Stimulated activated CD8-positive, alpha-beta memory T cell treated with anti-CD3 and anti-CD28 coated beads, Interleukin-7, amount 100 ng/mL, for 4 hours (primary cell): ENCODE results near the gene SLC25A24.
"Not testable (repeated sequence)": the region's sequence is repeated elsewhere in the genome, so short reads cannot be mapped to it uniquely, and the experiment has no call there.

Experiments used
- DNase-seq, 2 donors: peaks; one replicate each; pipeline ENCODE4 v3.0.0-alpha.2; 2020; ENCODE audit warnings: low read depth in 2 of 2

SLC25A24 gene

DNA sequence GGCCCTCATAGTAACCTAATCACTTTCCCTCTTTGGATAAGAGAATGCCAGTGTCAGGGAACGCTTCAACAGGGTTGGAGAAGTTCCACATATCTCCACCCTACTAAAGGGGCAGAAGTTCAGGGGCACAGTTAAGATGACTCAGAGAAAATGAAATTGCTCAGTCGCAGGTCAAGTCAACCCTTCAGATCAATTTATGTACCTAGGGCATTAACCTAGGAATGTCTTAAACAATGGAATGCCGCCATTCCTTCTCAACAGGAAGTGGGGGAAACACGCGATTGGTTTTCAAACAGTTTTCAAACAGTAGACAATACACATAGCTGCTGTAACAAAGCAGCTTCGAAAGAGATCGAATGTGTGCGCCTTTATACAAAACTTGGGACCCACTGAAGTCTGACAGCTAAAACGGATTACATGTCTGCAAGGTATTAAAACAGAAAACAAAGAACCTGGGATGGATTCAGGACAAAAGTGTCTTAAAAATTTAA lies 897 bp downstream of the SLC25A24 start:
- no peak for DNase-seq

DNA sequence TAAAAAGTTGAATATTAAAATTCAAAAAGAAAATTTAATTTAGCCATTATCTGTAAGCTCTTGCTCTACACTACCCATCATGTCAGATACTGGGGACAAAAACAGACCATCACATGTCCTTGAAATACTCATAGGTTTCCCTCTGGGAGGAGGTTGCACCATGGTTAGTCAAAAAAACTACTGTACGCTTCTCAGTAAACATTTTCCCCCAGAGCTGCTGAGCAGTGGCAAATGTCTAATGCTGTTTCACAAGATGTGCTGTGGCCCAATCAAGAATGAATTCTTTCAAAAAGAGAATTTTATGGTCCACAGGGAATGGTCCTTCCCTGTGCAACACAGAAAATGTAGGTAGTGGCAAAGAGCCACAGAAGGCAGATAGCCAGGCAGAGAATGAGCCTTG lies 6.1 kb downstream of the SLC25A24 start:
- DNase-seq = no peak

DNA sequence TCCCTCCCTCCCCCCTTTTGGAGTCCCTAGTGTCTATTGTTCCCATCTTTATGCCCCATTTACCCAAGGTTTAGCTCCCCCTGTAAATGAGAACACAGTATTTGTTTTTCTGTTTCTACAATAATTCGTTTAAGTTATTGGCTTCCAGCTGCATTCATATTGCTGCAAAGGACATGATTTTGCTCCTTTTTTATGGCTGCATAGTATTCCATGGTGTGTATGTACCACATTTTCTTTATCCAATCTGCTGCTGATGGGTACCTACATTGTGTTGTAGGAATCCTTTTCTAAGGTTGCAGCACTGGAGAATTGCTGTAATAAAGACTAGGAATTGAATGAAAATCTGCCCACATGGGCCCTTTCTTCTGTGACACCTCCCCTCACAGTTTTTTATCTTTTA lies 6.8 kb downstream of the SLC25A24 start:
- no peak for DNase-seq

DNA sequence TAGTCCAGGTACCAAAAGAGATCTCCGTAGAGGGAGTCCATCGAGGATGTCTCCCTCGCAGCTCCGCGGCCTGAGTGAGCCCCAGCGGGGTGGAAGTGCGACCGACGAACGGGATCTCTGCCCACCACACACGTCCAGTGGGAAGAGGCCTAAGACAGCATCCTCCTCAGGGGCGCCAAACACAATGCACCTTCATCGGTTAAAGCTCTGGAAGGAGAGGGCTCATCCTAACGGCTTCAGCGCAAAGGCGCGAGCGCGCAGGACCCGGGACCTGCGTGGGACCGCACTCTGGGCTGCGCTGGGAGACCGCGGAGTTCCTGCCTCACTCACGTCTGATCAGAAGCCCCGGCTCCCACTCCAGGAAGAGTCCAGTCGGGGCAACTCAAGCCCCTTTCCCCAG lies 7.6 kb downstream of the SLC25A24 start:
- DNase-seq = no peak

DNA sequence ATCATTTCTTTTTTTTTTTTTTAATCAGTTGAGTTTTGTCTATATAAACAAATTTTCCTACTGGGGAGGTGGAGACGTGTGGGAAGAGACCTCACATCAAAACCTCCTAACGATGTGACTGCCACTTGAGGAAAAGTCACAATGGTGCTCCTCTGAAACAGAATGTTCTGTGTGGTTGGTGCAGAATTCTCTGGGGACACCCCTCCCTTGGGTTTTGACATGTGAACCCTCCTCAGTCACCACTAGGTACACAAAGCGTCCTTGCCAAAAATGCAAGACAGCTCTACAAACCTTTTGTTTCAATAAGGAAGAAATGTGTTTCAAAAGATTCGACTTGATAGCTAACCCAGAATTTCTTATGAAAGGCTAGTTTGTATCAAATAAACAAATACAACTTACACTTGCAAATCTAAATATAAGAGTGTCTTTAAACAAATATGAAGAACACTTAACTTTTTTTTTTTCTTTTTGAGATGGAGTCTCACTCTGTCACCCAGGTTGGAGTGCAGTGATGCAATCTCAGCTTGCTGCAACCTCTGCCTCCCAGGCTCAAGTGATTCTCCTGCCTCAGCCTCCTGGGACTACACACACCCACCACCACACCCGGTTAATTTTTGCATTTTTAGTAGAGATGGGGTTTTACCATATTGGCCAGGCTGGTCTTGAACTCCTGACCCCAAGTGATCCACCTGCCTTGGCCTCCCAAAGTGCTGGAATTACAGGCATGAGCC lies 9.3 kb downstream of the SLC25A24 start:
- DNase-seq = no peak

DNA sequence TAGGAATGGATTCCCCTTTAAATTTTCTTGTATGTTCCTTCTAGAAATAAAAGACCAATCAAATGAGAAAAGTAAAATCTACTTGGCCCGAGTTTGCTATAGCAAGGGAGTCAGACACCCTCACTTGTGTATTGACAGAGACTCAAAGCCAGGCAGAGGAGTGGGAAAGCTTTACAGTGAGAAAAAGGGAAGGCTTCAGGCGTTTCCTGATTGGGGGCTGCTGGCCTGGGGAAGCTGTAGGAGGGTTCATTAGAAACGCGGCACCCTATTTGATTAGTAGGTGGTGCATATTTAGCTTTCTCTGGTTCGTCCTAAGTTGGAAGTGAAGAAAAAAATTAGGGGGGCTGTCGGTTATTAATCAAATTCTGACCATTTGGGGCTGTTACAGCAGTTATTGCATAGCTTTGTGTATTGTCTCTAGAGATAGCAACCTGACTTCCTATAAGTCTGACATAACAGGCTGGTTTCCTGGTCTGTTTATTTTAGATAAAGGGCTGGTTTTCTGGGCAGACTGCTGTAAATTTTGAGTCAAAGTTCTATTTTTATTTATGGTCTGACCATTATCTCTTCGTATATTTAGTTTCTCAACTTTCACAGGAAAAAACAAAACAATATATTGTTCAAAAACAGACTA lies 10.0 kb downstream of the SLC25A24 start:
- DNase-seq = no peak

DNA sequence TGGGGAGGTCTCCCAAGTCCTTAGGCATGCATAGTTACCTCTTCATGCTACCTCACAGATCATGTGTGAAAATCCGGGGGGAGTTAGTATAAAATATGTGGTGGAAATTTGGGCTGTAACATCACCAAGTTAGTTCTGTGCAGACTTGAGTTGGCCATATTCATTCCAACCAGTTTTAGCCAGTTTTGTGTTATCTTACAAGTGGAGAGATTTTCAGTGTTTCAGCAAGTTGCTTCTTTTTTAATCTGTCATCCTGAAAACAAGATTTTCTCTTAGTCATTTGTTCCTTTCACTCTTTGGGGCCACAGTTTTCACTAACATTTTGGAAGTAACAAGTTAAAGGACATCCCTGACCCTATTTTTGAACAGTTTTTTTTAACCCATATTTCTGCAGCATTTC lies 11.3 kb downstream of the SLC25A24 start:
- DNase-seq = no peak

DNA sequence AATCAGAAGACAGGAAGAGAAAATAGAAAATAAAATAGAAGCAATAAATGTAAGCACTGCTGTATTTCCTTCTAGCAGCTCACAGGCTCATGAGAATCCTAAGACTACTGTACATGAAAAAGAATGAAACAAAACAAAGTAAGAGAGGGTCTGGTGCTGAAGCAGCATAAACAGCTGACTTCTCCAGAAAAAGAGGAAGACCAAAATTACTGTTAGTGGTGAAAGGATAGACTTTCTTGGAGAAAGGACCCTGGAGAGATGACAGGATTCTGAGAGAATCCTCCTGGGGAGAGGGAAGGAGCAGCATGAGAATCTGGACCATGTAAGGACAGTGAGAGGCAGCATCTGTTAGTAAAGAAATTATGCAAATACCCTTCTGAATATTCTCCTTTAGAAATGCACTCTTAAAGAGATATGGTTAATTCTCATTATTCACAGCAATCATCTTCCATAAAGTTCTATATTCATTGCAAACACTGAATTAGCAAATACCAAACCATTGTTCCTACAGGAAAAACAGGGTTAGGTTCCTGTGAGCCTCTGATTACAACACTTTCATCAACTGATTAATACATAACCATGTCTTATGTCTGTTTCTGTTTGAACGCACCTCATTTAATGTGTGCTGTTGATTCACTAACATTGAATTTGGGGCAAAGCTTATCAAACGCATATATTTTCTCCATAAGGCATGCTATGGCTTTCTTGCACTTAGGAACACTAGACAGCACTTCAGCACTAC lies 17.0 kb downstream of the SLC25A24 start:
- no peak for DNase-seq

DNA sequence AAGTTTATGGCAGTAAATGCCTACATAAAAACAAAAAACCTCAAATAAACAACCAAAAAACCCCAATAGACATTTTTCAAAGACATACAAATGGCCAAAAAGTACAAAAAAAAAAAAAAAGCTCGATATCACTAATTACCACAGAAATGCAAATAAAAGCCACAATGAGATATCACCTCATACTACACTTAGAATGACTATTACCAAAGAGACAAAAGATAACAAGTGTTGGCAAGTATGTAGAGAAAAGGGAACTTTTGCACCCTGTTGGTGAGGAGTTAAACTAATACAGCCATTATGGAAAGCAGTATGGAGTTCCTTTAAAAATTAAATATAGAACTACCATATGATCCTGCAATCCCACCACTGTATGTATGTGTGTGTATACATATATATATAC lies 21.1 kb downstream of the SLC25A24 start:
- DNase-seq = no peak

DNA sequence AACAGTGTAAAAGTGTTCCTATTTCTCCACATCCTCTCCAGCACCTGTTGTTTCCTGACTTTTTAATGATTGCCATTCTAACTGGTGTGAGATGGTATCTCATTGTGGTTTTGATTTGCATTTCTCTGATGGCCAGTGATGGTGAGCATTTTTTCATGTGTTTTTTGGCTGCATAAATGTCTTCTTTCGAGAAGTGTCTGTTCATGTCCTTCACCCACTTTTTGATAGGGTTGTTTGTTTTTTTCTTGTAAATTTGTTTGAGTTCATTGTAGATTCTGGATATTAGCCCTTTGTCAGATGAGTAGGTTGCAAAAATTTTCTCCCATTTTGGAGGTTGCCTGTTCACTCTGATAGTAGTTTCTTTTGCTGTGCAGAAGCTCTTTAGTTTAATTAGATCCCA lies 37.7 kb downstream of the SLC25A24 start:
- DNase-seq = not testable (repeated sequence)

DNA sequence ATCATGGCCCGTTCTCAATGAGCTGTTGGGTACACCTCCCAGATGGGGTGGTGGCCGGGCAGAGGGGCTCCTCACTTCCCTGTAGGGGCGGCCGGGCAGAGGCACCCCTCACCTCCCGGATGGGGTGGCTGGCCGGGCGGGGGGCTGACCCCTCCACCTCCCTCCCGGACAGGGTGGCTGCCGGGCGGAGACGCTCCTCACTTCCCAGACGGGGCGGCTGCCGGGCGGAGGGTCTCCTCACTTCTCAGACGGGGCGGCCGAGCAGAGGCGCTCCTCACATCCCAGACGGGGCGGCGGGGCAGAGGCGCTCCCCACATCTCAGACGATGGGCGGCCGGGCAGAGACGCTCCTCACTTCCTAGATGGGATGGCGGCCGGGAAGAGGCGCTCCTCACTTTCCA lies 40.2 kb downstream of the SLC25A24 start:
- not testable (repeated sequence) for DNase-seq

DNA sequence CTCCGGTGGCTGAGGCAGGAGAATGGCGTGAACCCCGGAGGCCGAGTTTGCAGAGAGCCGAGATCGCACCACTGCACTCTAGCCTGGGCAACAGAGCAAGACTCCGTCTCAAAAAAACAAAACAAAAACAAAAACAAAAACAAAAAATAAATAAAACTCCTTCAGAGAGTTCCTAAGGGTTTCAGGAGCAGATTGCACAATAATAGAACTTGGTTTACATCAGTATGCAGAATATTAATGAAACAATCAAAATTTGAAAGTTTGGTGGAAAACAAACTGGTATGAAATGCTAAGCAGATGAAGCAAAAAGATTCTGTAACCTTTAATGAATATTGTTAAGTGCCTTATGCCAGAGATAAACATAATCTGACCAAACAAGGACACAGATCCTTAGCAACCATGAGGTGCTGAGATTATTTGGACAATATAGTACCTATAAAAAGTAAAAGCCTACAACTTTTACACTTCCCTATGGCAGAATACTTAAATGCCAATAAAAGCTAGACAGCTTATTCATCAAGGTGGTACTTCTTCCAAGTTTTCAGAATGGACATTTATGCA lies 41.2 kb downstream of the SLC25A24 start:
- no peak for DNase-seq

DNA sequence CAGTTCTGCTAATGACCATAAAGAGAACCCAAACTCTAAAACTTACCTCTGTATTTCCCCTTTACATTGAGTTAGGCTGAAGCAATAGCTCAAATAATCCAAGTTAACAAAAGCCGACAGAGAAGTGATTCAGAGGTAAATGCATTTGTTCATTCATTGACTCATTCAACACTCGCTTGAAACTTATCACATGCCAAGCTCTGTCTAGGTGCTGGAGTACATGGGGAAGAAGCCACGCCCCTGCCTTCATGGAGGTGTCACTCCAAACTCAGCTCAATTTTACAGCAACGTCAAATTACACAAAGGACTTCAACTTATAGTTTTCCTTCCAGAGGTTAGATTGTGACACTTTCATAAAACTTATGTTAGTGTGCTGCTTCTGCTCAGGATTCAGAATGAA lies 45.8 kb downstream of the SLC25A24 start:
- no peak for DNase-seq

DNA sequence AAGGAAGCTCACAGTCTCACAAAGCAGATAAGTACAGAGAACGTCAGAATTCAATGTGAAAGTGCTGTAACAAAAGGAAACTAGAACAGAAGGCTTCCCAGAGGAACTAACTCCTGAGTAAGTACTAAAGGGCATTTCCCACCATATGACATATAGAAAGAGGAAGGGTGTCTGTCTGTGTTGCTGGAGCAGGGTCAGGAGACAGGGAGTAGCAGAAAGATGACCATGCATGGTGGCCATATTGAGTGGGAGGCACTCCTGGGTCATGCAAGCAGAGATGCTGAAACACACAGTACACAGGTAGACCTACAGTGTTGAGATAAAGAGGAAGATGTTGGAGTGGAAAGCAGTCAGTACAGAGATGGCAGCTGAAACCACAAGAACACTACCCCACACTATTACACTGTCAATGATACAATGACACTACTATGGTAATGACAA lies 47.3 kb downstream of the SLC25A24 start:
- DNase-seq = no peak

DNA sequence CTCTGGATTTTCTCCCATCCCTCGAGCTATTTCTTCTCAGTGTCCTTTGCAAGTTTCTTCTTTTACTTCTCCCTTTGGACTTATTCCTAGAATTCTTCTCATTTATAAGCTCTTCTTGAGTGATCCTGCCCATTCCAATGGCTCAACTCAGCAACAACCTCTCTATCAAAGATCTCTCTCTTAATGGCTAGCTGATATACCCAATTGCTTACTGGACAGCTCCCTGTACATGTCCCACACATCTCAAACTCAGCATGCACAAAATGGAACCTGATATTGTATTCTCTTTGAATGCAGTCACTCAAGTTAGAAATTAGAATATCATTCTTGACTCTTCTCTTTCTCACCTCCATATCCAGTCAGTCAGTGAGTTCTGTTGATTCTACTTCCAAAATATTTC lies 48.6 kb downstream of the SLC25A24 start:
- no peak for DNase-seq

DNA sequence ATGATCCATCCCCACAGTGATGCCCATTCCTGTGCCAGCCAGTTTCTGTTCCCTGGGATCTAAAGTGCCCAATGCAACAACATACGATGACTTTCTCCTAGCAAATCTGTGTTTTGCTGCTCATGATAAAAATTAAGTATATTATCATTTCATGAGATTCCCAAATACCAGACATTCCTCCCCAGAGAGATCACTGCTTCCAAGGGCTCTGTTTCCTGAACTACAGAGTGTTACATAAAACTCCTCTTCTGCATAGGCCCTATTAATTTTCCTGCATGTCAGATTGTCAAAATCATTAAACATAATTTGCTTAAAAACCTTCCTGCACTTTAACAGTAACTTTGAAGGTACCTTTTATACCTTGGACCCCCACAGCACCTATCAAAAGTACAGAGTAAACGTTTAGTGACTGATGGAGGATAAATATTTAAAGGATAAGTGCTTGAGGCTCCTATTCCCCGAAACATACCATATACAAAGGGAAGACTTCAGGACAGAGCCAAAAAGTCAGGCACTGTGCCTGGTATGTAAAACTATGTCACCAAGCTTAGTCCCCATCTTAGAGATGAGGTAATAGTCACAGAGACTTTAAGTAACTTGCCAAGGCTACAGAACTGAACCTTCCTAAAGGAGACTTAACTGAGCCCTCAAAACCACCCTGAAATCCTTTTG lies 50.2 kb downstream of the SLC25A24 start:
- DNase-seq = no peak

DNA sequence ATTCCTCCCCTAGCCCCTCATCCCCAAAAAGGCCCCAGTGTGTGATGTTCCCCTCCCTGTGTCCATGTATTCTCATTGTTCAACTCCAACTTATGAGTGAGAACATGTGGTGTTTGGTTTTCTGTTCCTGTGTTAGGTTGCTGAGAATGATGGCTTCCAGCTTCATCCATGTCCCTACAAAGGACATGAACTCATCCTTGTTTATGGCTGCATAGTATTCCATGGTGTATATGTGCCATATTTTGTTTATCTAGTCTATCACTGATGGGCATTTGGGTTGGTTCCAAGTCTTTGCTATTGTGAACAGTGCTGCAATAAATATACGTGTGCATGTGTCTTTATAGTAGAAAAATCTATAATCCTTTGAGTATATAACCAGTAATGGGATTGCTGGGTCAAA lies 55.6 kb downstream of the SLC25A24 start:
- not testable (repeated sequence) for DNase-seq

DNA sequence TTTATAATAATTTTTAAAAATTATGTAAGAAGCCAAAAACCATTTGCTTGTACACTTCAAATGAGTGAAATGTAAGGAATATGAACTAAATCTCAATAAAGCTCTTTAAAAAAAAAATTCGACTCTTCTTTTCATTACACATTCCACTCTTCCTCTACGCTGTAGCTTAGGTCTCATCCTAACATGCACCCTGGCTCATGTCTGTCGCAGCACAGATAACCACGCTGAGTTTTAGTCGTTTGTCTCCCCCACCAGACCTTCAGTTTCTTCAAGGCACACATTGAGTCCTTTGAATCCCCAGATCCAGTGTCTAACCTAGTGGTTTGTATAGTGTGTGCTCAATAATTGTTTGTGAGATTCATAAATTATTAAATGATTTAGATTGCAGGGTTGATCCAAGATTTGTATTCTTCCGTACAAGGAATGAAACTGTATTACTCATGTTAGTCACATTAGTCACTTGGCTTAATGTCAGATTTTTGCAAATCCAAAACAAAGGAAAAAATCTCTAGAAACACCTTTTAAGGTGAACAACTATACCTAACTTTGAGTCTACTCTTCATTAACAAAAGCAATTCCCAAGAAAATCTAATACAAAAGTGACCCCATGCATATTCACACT lies 57.3 kb downstream of the SLC25A24 start:
- no peak for DNase-seq

DNA sequence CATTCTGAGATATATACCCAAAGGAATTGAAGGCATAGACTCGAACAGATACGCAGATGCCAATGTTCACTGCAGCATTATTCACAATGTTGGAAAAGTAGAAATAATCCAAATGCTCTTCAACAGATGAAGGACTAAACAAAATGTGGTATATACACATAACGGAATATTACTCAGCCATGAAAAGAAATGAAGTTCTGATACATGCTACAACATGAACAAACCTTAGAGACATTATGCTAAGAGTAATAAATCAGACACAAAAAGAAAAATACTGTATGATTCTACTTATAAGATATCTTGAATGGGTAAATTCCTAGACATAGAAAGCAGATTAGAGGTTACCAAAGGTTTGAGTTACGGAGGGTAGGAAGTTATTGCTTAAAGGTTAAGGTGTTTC lies 57.9 kb downstream of the SLC25A24 start:
- no peak for DNase-seq

DNA sequence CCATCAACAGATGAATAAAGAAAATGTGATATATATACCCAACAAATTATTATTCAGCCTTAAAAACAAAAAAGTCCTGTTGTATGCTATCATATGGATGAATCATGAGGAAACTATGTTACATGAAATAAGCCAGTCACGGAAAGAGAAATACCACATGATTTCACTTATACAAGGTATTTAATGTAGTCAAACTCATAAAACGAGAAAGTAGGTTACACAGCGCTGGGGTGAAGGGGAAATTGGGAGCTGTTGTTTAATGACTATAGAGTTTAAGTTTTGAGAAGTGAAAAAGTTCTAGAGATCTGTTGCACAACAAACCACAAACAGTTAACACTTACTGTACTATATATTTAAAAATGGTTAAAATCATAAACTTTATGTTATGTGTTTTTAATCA lies 58.5 kb downstream of the SLC25A24 start:
- no peak for DNase-seq

DNA sequence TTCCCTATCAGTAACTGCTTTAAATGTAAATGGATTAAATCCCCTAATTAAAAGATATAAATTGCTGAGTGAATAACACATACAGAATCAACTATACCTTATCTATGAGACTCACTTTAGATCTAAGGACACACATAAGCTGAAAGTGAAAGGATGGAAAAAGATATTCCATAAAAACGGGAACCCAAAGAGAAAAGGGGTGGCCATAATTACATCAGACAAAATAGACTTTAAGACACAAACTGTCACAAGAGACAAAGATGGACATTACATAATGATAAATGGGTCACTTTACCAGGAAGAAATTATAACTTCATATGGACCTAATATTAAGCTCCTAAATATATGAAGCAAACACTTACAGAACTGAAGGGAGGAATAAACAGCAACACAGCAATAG lies 59.2 kb downstream of the SLC25A24 start:
- no peak for DNase-seq
